HCT116 (cell line): ENCODE measurements around the gene TSPAN7. TPM values are rescaled to one million over a fixed set of nuclear protein-coding genes. Genes with fewer than 3 reads are reported as not detected.

Source experiments
- ATAC-seq: fragments of 200-7000 bp; cut with Tn5 transposase; 2 replicates; pipeline ENCODE4 v1.9.1; 2020; ENCODE audit warnings: mild to moderate bottlenecking, moderate library complexity
- BruUV-seq: library from RNA; stranded (reverse); fragments of 400-500 nt; replicated peaks from 2 replicates; lab custom pipeline; 2021; lab: Mats Ljungman, UMichigan
- CTCF ChIA-PET: fragments of 300-600 bp; sonication (Branson Sonifier 250); formaldehyde crosslinking; loops from one replicate; lab custom pipeline; 2021; ENCODE audit warnings: antibody characterized with exemption; lab: Charles Lee
- POLR2A ChIA-PET: fragments of 300-600, 350-600 bp; sonication (Branson Sonifier 250); formaldehyde crosslinking; loops from one replicate; lab custom pipeline; 2021; ENCODE audit warnings: antibody characterized with exemption; lab: Charles Lee
- RAD21 ChIA-PET, 2 experiments: fragments of 300-600 bp; sonication (Branson Sonifier 250); formaldehyde crosslinking; loops; one replicate each; lab custom pipeline; 2023; ENCODE audit warnings: low total read pairs in 2 of 2; ENCODE audit not compliant: uncharacterized antibody in 2 of 2, unreplicated experiment in 2 of 2, low non-redundant PET in 1 of 2; lab: Charles Lee
- DNase-seq: peaks from one replicate; pipeline ENCODE4 v3.0.0-alpha.2; 2010; ENCODE audit warnings: low read depth, low spot score
- H2AFZ ChIP-seq: fragments of 200-600 bp; shearing (Covaris generic), sonication (generic); 2 replicates; pipeline ENCODE4 v1.6.1; 2017; ENCODE audit warnings: low read depth, mixed run types, mixed read lengths, antibody characterized with exemption, low read length; ENCODE audit not compliant: poor library complexity, severe bottlenecking
- H3K27ac ChIP-seq: 2 replicates; pipeline ENCODE4 v1.5.1; 2012; ENCODE audit warnings: low read depth, low read length
- H3K27me3 ChIP-seq: fragments of 200-600 bp; sonication (generic); 2 replicates; pipeline ENCODE4 v1.6.1; 2016; ENCODE audit warnings: mixed run types, low read length, mixed read lengths; ENCODE audit not compliant: insufficient read depth
- H3K36me3 ChIP-seq, 2 experiments: fragments of 200-500 bp in 1 of 2; fragments of 200-600 bp in 1 of 2; sonication (Bioruptor generic) in 1 of 2; sonication (generic) in 1 of 2; 2 replicates each; pipeline versions ENCODE4 v1.5.1 to v1.6.1; 2014 to 2016; ENCODE audit warnings: low read length in 2 of 2, inconsistent platforms in 1 of 2, mixed read lengths in 1 of 2, mixed run types in 1 of 2; ENCODE audit not compliant: insufficient read depth in 2 of 2, control insufficient read depth in 1 of 2
- H3K4me1 ChIP-seq, 2 experiments: fragments of 200-600 bp in 1 of 2; sonication (generic) in 1 of 2; 2 replicates each; pipeline versions ENCODE4 v1.5.1 to v1.6.1; 2012 to 2017; ENCODE audit warnings: low read length in 2 of 2, inconsistent platforms in 1 of 2, mild to moderate bottlenecking in 1 of 2, mixed read lengths in 1 of 2, mixed run types in 1 of 2, moderate library complexity in 1 of 2; ENCODE audit not compliant: insufficient read depth in 2 of 2, control insufficient read depth in 1 of 2
- H3K4me2 ChIP-seq: fragments of 200-600 bp; sonication (generic); 2 replicates; pipeline ENCODE4 v1.6.1; 2017; ENCODE audit warnings: mixed run types, low read length, mixed read lengths
- H3K4me3 ChIP-seq, 2 experiments: fragments of 200-600 bp in 1 of 2; sonication (generic) in 1 of 2; replicated peaks in 1 of 2; 2 replicates each; pipeline ENCODE4 v1.5.1; 2011 to 2016; ENCODE audit warnings: low read length in 2 of 2, control low read depth in 1 of 2, low read depth in 1 of 2, mild to moderate bottlenecking in 1 of 2, mixed read lengths in 1 of 2, mixed run types in 1 of 2
- H3K79me2 ChIP-seq: fragments of 200-600 bp; sonication (generic); 2 replicates; pipeline ENCODE4 v1.6.1; 2017; ENCODE audit warnings: mild to moderate bottlenecking, mixed run types, low read length, moderate library complexity, mixed read lengths; ENCODE audit not compliant: insufficient read depth
- H3K9ac ChIP-seq: fragments of 200-600 bp; sonication (generic); 2 replicates; pipeline ENCODE4 v1.6.1; 2016; ENCODE audit warnings: low read length, mixed read lengths
- H3K9me2 ChIP-seq: fragments of 200-600 bp; sonication (generic), shearing (Covaris generic); 2 replicates; pipeline ENCODE4 v1.6.1; 2017; ENCODE audit warnings: mixed run types, mild to moderate bottlenecking, moderate library complexity; ENCODE audit not compliant: insufficient read depth
- H3K9me3 ChIP-seq, 2 experiments: fragments of 200-500 bp in 1 of 2; fragments of 200-600 bp in 1 of 2; sonication (Bioruptor generic) in 1 of 2; sonication (generic) in 1 of 2; 2 replicates each; pipeline ENCODE4 v1.6.1; 2014 to 2017; ENCODE audit warnings: low read length in 2 of 2, mixed read lengths in 2 of 2, inconsistent platforms in 1 of 2, low read depth in 1 of 2, mild to moderate bottlenecking in 1 of 2, mixed run types in 1 of 2, moderate library complexity in 1 of 2; ENCODE audit not compliant: control insufficient read depth in 1 of 2, insufficient read depth in 1 of 2
- H4K20me1 ChIP-seq: fragments of 200-600 bp; sonication (generic), shearing (Covaris generic); 2 replicates; pipeline ENCODE4 v1.6.1; 2017; ENCODE audit warnings: mixed run types, mild to moderate bottlenecking, moderate library complexity; ENCODE audit not compliant: insufficient read depth
- EGR1 ChIP-seq: IDR thresholded peaks from 2 replicates; pipeline ENCODE4 v1.6.1; 2012; ENCODE audit warnings: low read depth
- ELF1 ChIP-seq: IDR thresholded peaks from 2 replicates; pipeline ENCODE4 v1.6.1; 2012; ENCODE audit warnings: low read depth, borderline replicate concordance
- EZH2 ChIP-seq: fragments of 200-600 bp; sonication (generic); IDR thresholded peaks from 2 replicates; pipeline ENCODE4 v1.6.1; 2017; ENCODE audit warnings: antibody characterized with exemption, mixed run types
- JUND ChIP-seq: IDR thresholded peaks from 2 replicates; pipeline ENCODE4 v1.6.1; 2012
- POLR2A ChIP-seq: IDR thresholded peaks from 2 replicates; pipeline ENCODE4 v1.7.0; 2011; ENCODE audit warnings: borderline replicate concordance; ENCODE audit not compliant: insufficient read depth, insufficient read length; ENCODE audit errors: extremely low read depth
- POLR2AphosphoS5 ChIP-seq: IDR thresholded peaks from 2 replicates; pipeline ENCODE4 v1.6.1; 2011; ENCODE audit warnings: mild to moderate bottlenecking, low read depth, low read length, moderate library complexity
- RAD21 ChIP-seq: IDR thresholded peaks from 2 replicates; pipeline ENCODE4 v1.6.1; 2012; ENCODE audit warnings: low read depth, mild to moderate bottlenecking
- SIN3A ChIP-seq: IDR thresholded peaks from 2 replicates; pipeline ENCODE4 v1.6.1; 2012; ENCODE audit warnings: low read depth
- TCF7L2 ChIP-seq: IDR thresholded peaks from 2 replicates; pipeline ENCODE4 v1.7.0; 2011; ENCODE audit warnings: borderline replicate concordance, inconsistent platforms; ENCODE audit not compliant: insufficient read depth, insufficient read length; ENCODE audit errors: extremely low read depth
- YY1 ChIP-seq: IDR thresholded peaks from 2 replicates; pipeline ENCODE4 v1.6.1; 2011; ENCODE audit warnings: low read length, low read depth, moderate library complexity, mild to moderate bottlenecking; ENCODE audit not compliant: insufficient replicate concordance; ENCODE audit errors: extremely low read depth
- ZNF274 ChIP-seq: fragments of 200-500 bp; sonication (Bioruptor generic); IDR thresholded peaks from 2 replicates; pipeline ENCODE4 v1.6.1; 2014; ENCODE audit warnings: mild to moderate bottlenecking, low read depth, low read length, inconsistent platforms
- intact Hi-C: fragments of 100-400 bp; cut with micrococcal nuclease; formaldehyde crosslinking; loops from 2 replicates; pipeline ENCODE4 v1.10.0; 2022
- total RNA-seq: library from RNA; stranded (reverse); gene quantifications from one replicate; pipeline ENCODE4 v1.2.1, GENCODE V29; 2021; ENCODE audit not compliant: unreplicated experiment
- TF ChIP-seq, protein P1 (sequence below): IDR thresholded peaks from 2 replicates; pipeline ENCODE4 v1.6.1; 2012
- TF ChIP-seq, protein P2 (sequence below): IDR thresholded peaks from 2 replicates; pipeline ENCODE4 v1.6.1; 2011; ENCODE audit warnings: mild to moderate bottlenecking, low read length, moderate library complexity; ENCODE audit not compliant: insufficient replicate concordance; ENCODE audit errors: extremely low read depth

The TSPAN7 gene
- total RNA-seq, 1 experiment from 2014 or later = 2.9 TPM

DNA sequence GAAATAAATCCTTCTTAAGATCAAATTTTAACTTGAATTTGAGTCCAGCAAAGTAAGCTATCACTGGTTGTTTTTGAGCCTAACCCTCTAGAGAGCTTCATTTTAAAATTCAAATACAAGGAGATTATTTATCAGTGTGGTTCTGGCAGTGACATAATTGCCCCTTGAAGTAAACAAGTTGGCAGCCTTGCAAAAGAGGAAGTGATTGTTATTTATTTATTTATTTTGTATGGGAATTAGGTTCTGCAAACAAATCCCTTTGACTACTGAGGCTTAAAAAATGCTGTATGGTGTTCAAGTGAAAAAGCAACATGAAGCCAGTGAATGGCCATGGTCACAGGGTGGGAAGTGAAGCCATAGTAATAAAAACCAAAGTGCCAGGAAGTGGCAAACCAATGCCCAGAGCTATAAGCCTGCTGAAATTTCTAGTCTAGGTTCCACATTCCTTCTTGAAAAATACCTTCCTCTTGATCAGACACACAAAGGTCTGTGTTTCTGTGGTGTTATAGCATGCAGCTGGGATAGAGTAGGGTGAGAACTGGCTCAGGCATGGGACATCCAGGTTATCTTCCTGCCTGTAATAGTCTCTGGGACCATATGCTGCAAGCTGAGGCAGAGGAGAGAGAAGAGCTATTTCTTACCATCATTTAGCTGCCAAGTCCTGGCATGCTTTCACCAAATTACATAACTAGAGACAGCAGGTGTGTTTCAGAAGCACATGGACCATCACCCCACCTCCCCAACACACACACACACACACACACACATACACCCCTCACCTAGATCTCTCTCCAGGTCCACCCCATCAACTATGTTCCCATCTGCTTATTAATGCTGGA lies 47.1 kb upstream of the TSPAN7 start:
- DNase-seq = no peak
- intact Hi-C loops = no loop called here
- no peak overlapping the region for H3K9ac ChIP-seq
- H4K20me1 ChIP-seq = no peaks in the 10 kb centered on the region
- no peak overlapping the region for H3K4me3 ChIP-seq
- ChIA-PET RAD21 (no interaction called here), POLR2A (no interaction called here), CTCF (no interaction called here)
- H3K79me2 ChIP-seq = no peaks in the 10 kb centered on the region
- no TSS peak for BruUV-seq
- H3K27ac ChIP-seq = no peak overlapping the region
- H3K36me3 ChIP-seq = no peaks in the 10 kb centered on the region
- no peaks in the 10 kb centered on the region for H3K27me3 ChIP-seq
- no peaks in the 10 kb centered on the region for H3K9me3 ChIP-seq
- no peak overlapping the region for H2AFZ ChIP-seq
- TF ChIP-seq EZH2 (no peak), YY1 (no peak), JUND (no peak), ZNF274 (no peak), POLR2AphosphoS5 (no peak)
- TF ChIP-seq, protein P1, sequence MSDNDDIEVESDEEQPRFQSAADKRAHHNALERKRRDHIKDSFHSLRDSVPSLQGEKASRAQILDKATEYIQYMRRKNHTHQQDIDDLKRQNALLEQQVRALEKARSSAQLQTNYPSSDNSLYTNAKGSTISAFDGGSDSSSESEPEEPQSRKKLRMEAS = no peak
- ATAC-seq = no peak
- H3K9me2 ChIP-seq = no peaks in the 10 kb centered on the region
- H3K4me1 ChIP-seq = no peaks in the 10 kb centered on the region
- H3K4me2 ChIP-seq = no peak overlapping the region

DNA sequence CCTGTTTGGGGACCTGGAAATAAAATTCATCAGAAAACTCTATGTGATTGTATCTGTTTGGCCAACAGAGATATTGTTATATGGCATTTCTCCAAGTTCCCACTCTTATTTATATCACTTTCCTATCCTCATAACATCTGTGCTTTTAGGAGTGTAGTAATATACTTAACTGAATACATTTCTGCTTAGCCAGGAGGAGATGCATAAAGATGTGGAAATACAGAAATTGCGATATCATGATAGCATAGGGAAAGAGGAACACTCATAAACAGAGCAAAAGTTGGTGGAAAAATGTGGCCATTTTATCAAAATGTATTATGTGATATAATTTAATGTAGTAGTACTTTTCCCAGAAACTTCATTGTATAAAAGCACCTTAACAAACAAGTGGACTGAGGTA lies 46.1 kb upstream of the TSPAN7 start:
- no peaks in the 10 kb centered on the region for H4K20me1 ChIP-seq
- no peak overlapping the region for H3K4me2 ChIP-seq
- H3K36me3 ChIP-seq = no peaks in the 10 kb centered on the region
- no peak overlapping the region for H3K4me3 ChIP-seq
- no peaks in the 10 kb centered on the region for H3K79me2 ChIP-seq
- DNase-seq = no peak
- no peaks in the 10 kb centered on the region for H3K27me3 ChIP-seq
- no TSS peak for BruUV-seq
- RAD21 ChIA-PET = no interaction called here
- CTCF ChIA-PET = no interaction called here
- no peaks in the 10 kb centered on the region for H3K4me1 ChIP-seq
- H2AFZ ChIP-seq = no peak overlapping the region
- intact Hi-C loops = no loop called here
- H3K9me2 ChIP-seq = no peaks in the 10 kb centered on the region
- no peak for ATAC-seq
- no peak overlapping the region for H3K27ac ChIP-seq
- POLR2A ChIA-PET = no interaction called here
- no peaks in the 10 kb centered on the region for H3K9me3 ChIP-seq
- no peak overlapping the region for H3K9ac ChIP-seq
- TF ChIP-seq YY1 = no peak
- no peak for TF ChIP-seq POLR2A
- no peak for TF ChIP-seq TCF7L2
- no peak for TF ChIP-seq SIN3A
- TF ChIP-seq, protein P2, sequence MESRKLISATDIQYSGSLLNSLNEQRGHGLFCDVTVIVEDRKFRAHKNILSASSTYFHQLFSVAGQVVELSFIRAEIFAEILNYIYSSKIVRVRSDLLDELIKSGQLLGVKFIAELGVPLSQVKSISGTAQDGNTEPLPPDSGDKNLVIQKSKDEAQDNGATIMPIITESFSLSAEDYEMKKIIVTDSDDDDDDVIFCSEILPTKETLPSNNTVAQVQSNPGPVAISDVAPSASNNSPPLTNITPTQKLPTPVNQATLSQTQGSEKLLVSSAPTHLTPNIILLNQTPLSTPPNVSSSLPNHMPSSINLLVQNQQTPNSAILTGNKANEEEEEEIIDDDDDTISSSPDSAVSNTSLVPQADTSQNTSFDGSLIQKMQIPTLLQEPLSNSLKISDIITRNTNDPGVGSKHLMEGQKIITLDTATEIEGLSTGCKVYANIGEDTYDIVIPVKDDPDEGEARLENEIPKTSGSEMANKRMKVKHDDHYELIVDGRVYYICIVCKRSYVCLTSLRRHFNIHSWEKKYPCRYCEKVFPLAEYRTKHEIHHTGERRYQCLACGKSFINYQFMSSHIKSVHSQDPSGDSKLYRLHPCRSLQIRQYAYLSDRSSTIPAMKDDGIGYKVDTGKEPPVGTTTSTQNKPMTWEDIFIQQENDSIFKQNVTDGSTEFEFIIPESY = no peak
- TF ChIP-seq RAD21 = no peak
- no peak for TF ChIP-seq ELF1
- no peak for TF ChIP-seq ZNF274
- TF ChIP-seq, protein P1 = no peak
- TF ChIP-seq EGR1 = no peak
